Loucy (cell line): ENCODE results near the gene LATS1.
A peak's percentile ranks its signal among the peaks of the same experiment; 100 is the strongest.
"Not testable (repeated sequence)": the region's sequence is repeated elsewhere in the genome, so short reads cannot be mapped to it uniquely, and the experiment has no call there.

ENCODE experiments used
- H2AFZ ChIP-seq: fragments of 200-600 bp; sonication (generic); 2 replicates; pipeline ENCODE4 v1.6.0; 2016; ENCODE audit warnings: antibody characterized with exemption, mild to moderate bottlenecking, low read length, moderate library complexity
- H3F3A ChIP-seq: fragments of 200-600 bp; 2 replicates; pipeline ENCODE4 v1.6.0; 2016; ENCODE audit warnings: antibody characterized with exemption, low read depth, mild to moderate bottlenecking
- H3K27me3 ChIP-seq: fragments of 200-600 bp; sonication (generic); 2 replicates; pipeline ENCODE4 v1.6.1; 2014; ENCODE audit warnings: low read length, mild to moderate bottlenecking; ENCODE audit not compliant: insufficient read depth, poor library complexity, severe bottlenecking
- H3K36me3 ChIP-seq: fragments of 200-600 bp; sonication (generic); 2 replicates; pipeline ENCODE4 v1.6.1; 2016; ENCODE audit warnings: low read length; ENCODE audit not compliant: insufficient read depth
- H3K4me1 ChIP-seq: fragments of 200-600 bp; sonication (generic); 2 replicates; pipeline ENCODE4 v1.5.1; 2014; ENCODE audit warnings: low read length, mild to moderate bottlenecking; ENCODE audit not compliant: insufficient read depth, poor library complexity, severe bottlenecking
- H3K4me2 ChIP-seq: fragments of 200-600 bp; sonication (generic); 2 replicates; pipeline ENCODE4 v1.6.0; 2014; ENCODE audit warnings: antibody characterized with exemption, low read length, low read depth, mild to moderate bottlenecking; ENCODE audit not compliant: poor library complexity, severe bottlenecking
- H3K4me3 ChIP-seq: fragments of 200-600 bp; sonication (generic); 2 replicates; pipeline ENCODE4 v1.5.1; 2014; ENCODE audit warnings: low read length, mild to moderate bottlenecking, mixed read lengths; ENCODE audit not compliant: poor library complexity, severe bottlenecking
- H3K79me2 ChIP-seq: fragments of 200-600 bp; sonication (generic); 2 replicates; pipeline ENCODE4 v1.6.1; 2014; ENCODE audit warnings: low read length; ENCODE audit not compliant: insufficient read depth
- H3K9ac ChIP-seq: fragments of 200-600 bp; sonication (generic); 2 replicates; pipeline ENCODE4 v1.6.0; 2014; ENCODE audit warnings: mild to moderate bottlenecking, low read depth, low read length, moderate library complexity; ENCODE audit not compliant: poor library complexity, severe bottlenecking
- H3K9me2 ChIP-seq: fragments of 200-600 bp; sonication (generic); replicated peaks from 2 replicates; pipeline ENCODE4 v1.6.1; 2016; ENCODE audit warnings: low read depth, low read length, mixed read lengths
- H3K9me3 ChIP-seq: fragments of 200-600 bp; sonication (generic); 2 replicates; pipeline ENCODE4 v1.6.1; 2014; ENCODE audit warnings: mild to moderate bottlenecking, antibody characterized with exemption, low read length, low read depth; ENCODE audit not compliant: insufficient read depth
- H4K20me1 ChIP-seq: fragments of 200-600 bp; sonication (generic); 2 replicates; pipeline ENCODE4 v1.6.0; 2014; ENCODE audit warnings: antibody characterized with exemption, low read length, mild to moderate bottlenecking; ENCODE audit not compliant: insufficient read depth, poor library complexity, severe bottlenecking
- CTCF ChIP-seq: fragments of 200-600 bp; sonication (generic); conservative IDR thresholded peaks from 2 replicates; pipeline ENCODE4 v1.5.1; 2014; ENCODE audit warnings: mild to moderate bottlenecking, antibody characterized with exemption, low read length
- EZH2phosphoT487 ChIP-seq: fragments of 200-600 bp; IDR thresholded peaks from 2 replicates; pipeline ENCODE4 v1.6.1; 2018; ENCODE audit warnings: antibody characterized with exemption, mild to moderate bottlenecking, moderate library complexity, borderline replicate concordance

Gene LATS1

GRCh38 chr6:149754548-149754947 is 36.6 kb upstream of the LATS1 start:
- no peaks in the 10 kb centered on the region for H3K9me3 ChIP-seq
- no peaks in the 10 kb centered on the region for H3K9me2 ChIP-seq
- peaks cover 97% of the 10 kb centered on the region for H3K79me2 ChIP-seq
- TF ChIP-seq EZH2phosphoT487 (no peak), CTCF (no peak)
- H3K9ac ChIP-seq: no peak overlapping the region
- H3F3A ChIP-seq: peaks cover 4% of the 10 kb centered on the region; the same call in 1 of the 2 replicates
- H2AFZ ChIP-seq: no peak overlapping the region
- peak overlapping the region; percentile 95 for H3K4me2 ChIP-seq
- H4K20me1 ChIP-seq: peaks cover 86% of the 10 kb centered on the region
- H3K4me1 ChIP-seq: peaks cover 26% of the 10 kb centered on the region
- H3K27me3 ChIP-seq: no peaks in the 10 kb centered on the region
- H3K36me3 ChIP-seq: peaks cover 1% of the 10 kb centered on the region; the same call in 1 of the 2 replicates
- peak overlapping the region; percentile 99 for H3K4me3 ChIP-seq

- not testable (repeated sequence) for H3K36me3 ChIP-seq, H3K9me2 ChIP-seq, H3K9me3 ChIP-seq, H3K27me3 ChIP-seq, H3K9ac ChIP-seq, H2AFZ ChIP-seq, H3F3A ChIP-seq
- Histone ChIP-seq H4K20me1 (peaks cover 79% of the 10 kb centered on the region), H3K4me1 (peaks cover 28% of the 10 kb centered on the region), H3K79me2 (peaks cover 84% of the 10 kb centered on the region), H3K4me3 (peak overlapping the region; percentile 99), H3K4me2 (peak overlapping the region; percentile 95)
Measured at GRCh38 chr6:149753374-149753637, 35.4 kb upstream of the LATS1 start.

- Histone ChIP-seq H3K9me2 (no peaks in the 10 kb centered on the region), H3F3A (peaks cover 4% of the 10 kb centered on the region; the same call in 1 of the 2 replicates), H2AFZ (no peak overlapping the region), H3K4me2 (peak overlapping the region; percentile 95), H3K9me3 (no peaks in the 10 kb centered on the region), H3K36me3 (no peaks in the 10 kb centered on the region), H3K79me2 (peaks cover 81% of the 10 kb centered on the region), H3K4me3 (peak overlapping the region; percentile 99), H3K9ac (peak overlapping the region; percentile 28), H3K4me1 (peaks cover 28% of the 10 kb centered on the region), H4K20me1 (peaks cover 78% of the 10 kb centered on the region), H3K27me3 (no peaks in the 10 kb centered on the region)
- TF ChIP-seq CTCF (no peak), EZH2phosphoT487 (no peak)
Measured at GRCh38 chr6:149752600-149753373, 34.9 kb upstream of the LATS1 start.

- Histone ChIP-seq H3K79me2 (peaks cover 72% of the 10 kb centered on the region), H4K20me1 (peaks cover 69% of the 10 kb centered on the region), H3K4me1 (peaks cover 28% of the 10 kb centered on the region), H3K9ac (peak overlapping the region; percentile 96), H3K4me3 (peak overlapping the region; percentile 99), H3K4me2 (peak overlapping the region; percentile 95)
- H3K9me2 ChIP-seq, H3K9me3 ChIP-seq, H3K27me3 ChIP-seq, H2AFZ ChIP-seq, H3K36me3 ChIP-seq, H3F3A ChIP-seq: not testable (repeated sequence)
Measured at GRCh38 chr6:149751920-149752319, 34.0 kb upstream of the LATS1 start.
